Cardiac fibroblast (primary cell): ENCODE data around the gene S100P.

Experiments used
- DNase-seq, 2 donors: peaks; one replicate each; pipeline versions ENCODE4 v3.0.0 to v3.0.0-alpha.2; 2010; ENCODE audit warnings: low read depth in 2 of 2
- H3K4me3 ChIP-seq, 2 donors: replicated peaks in 1 of 2; 1 replicate in 1 of 2; 2 replicates in 1 of 2; pipeline ENCODE4 v1.5.1; 2011; ENCODE audit warnings: low read depth in 2 of 2, low read length in 2 of 2, mild to moderate bottlenecking in 2 of 2, moderate library complexity in 1 of 2
- CTCF ChIP-seq: IDR thresholded peaks from one replicate; pipeline ENCODE4 v1.5.1; 2011; ENCODE audit warnings: low read depth, mild to moderate bottlenecking, low read length, inconsistent platforms

S100P gene

DNA sequence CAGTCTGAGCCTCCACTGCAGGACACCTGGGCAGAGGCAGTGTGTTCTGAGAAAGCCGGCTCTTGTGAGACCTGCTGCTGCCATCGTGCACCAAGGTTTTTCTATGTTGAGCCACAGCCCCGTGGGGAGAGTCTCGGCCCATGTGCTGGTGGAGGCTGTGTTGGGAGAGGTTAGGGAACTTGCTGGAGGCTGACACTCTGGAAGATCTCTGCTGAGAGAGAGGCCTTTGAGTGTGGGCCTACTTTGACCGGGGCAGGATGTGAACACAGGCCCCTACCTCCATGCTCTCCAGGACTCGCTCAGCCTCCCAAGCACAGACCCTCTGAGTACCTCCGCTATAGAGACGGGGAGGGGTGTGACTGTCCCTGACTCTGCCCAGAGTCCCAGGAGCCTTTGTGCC, 1.3 kb upstream of the S100P start:
- DNase-seq, result no peak
- TF ChIP-seq CTCF, result no peak
- no peak overlapping the region for H3K4me3 ChIP-seq

DNA sequence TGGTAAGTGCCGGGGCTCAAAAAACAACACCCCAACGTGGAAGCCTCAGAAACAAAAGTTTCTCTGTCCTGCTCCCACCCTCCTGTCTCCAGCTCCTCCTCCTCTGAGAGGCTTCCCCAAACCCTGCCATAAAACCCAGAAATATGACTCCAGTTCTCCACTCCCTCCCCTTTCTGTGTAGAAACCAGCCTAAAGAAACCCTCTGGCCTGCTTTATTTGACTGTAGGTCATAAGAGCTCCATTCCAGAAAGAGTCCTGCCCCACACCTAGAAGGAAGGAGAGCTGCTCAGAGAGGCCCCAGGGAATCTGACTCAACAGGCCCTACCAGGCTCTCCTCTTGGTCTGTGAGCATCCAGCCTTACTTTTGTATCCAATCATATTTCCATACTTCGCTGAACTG, 872 bp upstream of the S100P start:
- DNase-seq, result peak in 1 of 2 donors; percentile 30
- TF ChIP-seq CTCF, result no peak
- H3K4me3 ChIP-seq, result no peak overlapping the region

DNA sequence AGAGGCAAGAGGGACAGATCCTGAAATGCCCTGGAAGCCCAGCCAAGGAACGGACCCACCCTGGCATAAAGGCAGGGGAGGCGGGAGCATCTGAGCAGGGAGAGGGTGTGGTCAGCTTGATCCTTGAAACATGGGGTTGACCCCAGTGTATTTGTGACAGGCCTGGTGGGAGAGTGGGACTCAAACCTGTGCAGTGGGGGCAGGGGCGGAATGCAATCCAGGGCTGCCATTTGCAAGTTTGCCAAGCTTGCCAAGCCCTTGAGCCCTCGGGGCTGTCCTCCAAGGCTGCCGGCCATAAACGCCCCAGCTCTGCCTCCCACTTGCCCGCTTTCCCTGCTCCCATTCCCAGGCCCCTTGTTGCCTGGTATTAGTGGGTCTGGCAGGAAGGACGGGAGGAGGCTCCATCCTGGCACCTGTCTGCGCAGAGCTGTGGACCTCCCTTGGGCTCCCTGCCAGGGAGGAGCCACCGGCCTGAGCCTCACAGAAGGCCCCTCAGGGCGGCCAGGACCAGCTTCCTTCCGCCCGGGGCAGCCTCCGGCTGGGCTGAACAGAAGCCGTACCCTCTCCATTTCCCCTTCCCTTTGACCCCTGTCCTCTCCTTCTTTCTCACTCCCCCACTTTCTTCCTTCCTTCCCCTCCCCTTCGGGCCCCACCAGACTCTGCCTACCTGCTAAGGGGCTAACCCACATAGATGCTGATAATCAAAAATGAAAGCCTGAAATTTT, 661 bp downstream of the S100P start:
- H3K4me3 ChIP-seq, result no peak overlapping the region
- no peak for DNase-seq
- no peak for TF ChIP-seq CTCF

DNA sequence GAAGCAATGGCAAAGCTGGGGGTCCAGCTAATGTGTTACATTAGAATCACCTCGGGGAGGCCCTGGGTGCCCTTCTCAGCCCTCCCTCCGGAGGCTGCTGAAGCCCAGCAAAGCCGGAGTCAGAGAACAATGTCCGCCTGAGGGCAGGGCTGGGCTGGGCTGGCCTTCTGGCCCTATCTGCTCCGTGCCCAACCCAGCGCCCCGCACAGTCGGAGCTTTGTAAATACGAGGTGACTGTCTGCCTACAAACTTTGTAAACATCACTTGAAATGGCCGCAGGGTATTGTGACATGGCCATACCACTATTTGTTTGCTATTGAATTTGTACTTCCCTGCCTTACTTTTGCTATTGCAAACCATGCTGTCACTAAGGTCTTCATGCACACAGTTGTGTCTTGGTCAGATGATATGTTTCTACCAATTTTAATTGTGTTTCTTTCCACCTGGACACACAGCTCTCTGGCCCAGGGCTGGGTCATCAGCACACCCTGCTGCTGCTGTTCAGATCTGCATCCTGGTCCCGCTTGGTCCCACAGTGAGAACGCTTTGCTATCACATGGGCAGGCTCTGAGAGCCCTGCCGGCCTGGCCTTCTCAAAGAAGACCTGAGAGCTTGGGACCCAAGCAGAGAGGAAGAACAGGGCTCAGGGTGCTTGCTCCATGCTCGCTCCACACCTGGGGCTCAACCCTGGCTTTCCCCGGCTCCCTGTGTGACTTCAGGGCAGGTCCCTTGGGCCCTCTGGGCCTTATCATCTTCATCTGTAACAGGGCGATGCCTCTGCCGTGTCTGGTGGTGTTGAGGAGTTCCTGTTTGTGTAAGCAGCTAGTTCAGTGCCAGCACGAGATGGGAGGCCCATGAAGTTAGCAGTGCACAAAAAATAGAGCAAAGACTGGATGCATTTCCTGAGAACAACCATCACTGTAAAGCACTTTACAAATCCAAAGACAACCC, 2.3 kb downstream of the S100P start:
- DNase-seq, result no peak
- TF ChIP-seq CTCF, result no peak
- no peak overlapping the region for H3K4me3 ChIP-seq

- no peak for DNase-seq
- TF ChIP-seq CTCF, result no peak
- H3K4me3 ChIP-seq, result no peak overlapping the region
Observed at GRCh38 chr4:6696611-6697010, 2.9 kb downstream of the S100P start.

- no peak for TF ChIP-seq CTCF
- DNase-seq, result no peak
- no peak overlapping the region for H3K4me3 ChIP-seq
Observed at GRCh38 chr4:6697131-6697530, 3.5 kb downstream of the S100P start.
